GM12891 (cell line): ENCODE results near the gene ZFPM1.

ENCODE experiments used
- POLR2A ChIP-seq: IDR thresholded peaks from 2 replicates; pipeline ENCODE4 v1.6.1; 2011; ENCODE audit warnings: low read depth, low read length, control low read depth
- TAF1 ChIP-seq: IDR thresholded peaks from 2 replicates; pipeline ENCODE4 v1.6.1; 2011; ENCODE audit warnings: low read depth, low read length, control low read depth

DNA sequence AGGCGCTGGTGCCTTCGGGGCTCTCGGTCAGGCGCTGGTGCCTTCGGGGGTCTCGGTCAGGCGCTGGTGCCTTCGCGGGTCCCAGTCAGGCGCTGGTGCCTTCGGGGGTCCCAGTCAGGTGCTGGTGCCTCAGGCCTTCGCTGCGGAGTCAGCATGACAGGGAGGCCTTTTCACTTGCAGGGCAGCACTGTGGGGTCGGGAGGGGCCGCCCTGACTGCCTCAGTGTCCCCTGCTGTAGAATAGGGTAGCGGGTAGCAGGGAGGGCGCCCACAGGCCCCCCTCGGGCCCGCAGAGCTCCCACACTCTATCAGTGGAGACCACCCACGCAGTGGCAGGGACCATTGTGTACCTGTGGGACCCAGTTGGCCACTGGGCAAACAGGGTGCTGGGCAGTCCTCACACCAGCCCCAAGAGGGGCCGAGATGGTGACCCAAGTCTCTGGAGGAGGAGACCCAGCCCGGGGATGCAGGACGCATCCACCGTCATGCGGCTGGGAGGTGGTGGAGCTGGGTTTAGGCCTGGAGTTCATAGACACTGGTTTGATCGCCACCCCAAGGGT lies 38.0 kb downstream of the ZFPM1 start:
- TF ChIP-seq TAF1 (no peak), POLR2A (no peak)
